ENCODE measurements around the gene SLC22A23. TPM values are rescaled to one million over a fixed set of nuclear protein-coding genes. Genes with fewer than 3 reads are reported as not detected.

SLC22A23 gene
- total RNA-seq, 2 experiments from 2014 or later: 0.37 to 0.39 TPM

DNA sequence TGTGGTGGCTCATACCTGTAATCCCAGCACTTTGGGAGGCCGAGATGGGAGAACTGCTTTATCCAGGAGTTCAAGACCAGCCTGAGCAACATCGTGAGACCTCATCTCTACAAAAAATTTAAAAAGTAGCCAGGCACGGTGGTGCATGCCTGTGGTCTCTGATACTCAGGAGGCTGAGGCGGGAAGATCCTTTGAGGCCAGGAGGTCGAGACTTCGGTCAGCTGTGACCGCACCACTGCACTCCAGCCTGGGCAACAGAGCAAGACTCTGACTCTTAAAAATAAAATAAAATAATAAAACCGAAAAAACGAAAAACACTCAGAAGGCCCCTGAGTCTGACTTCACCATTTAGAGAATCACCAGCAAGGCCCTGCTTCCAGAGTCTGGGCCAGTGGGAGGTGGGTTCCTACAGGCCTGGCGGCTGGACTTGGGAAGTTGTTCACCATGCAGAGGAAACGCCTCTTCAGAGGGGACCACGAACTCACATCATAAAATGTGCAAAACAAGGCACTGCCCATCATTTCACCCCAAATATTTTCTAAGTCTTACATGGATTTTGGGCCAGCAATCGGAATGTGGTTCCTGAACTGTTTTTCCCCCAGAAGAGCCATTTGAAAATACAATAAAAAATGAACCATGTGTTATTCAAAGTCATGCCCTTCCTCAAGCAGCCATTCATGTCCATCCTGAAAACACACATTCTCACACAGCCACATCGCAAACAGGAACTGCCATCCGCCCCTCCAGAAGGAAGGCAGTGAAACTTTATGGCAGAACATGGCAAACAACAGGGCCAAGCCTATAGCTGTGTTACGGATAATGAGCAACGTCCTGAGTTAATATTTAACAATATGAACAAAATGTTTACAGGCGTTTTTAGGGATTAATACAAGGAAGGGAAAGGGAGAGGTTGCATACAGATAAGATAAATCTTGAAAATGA lies 57.8 kb downstream of the SLC22A23 start:
- no peak for ATAC-seq
- H3K4me1 Mint-ChIP-seq: no peaks in the 10 kb centered on the region
- H3K27ac Mint-ChIP-seq: no peak overlapping the region
- H3K36me3 Mint-ChIP-seq (ENCODE audit: low read depth): no peaks in the 10 kb centered on the region
- no peaks in the 10 kb centered on the region for H3K9me3 Mint-ChIP-seq (ENCODE audit: low read depth)
- POLR2A ChIA-PET: no interaction called here
- H3K27me3 Mint-ChIP-seq: no peaks in the 10 kb centered on the region
- H3K4me3 Mint-ChIP-seq: no peak overlapping the region
- DNase-seq: no peak
- CTCF ChIA-PET: no interaction called here
- intact Hi-C loops (cut with DNase I, micrococcal nuclease): no loop called here

DNA sequence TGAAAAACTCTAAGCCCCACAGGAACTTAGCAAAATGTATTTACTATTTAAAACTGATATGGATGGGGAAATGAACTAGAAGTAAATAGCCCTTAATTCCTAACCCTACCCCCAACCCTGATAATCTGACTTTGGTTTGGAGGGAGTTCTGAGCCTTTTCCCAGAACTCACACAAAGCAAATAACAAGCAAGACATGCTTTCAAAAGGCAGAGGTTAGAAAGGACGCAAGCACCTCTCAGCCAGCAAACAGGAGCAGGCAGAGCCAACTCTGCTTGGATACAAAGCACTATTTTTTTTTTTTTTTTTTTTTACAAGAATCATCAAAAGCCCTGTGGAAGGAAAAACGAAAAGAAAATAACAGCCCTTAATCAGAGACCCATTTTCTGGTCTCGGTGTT lies 58.7 kb downstream of the SLC22A23 start:
- Mint-ChIP-seq H3K36me3 (ENCODE audit: low read depth) (no peaks in the 10 kb centered on the region), H3K9me3 (ENCODE audit: low read depth) (no peaks in the 10 kb centered on the region), H3K27me3 (no peaks in the 10 kb centered on the region), H3K4me3 (no peak overlapping the region), H3K27ac (no peak overlapping the region), H3K4me1 (no peaks in the 10 kb centered on the region)
- ATAC-seq (no peak), DNase-seq (no peak)
- intact Hi-C loops (cut with DNase I, micrococcal nuclease): no loop called here
- ChIA-PET CTCF (no interaction called here), POLR2A (no interaction called here)

DNA sequence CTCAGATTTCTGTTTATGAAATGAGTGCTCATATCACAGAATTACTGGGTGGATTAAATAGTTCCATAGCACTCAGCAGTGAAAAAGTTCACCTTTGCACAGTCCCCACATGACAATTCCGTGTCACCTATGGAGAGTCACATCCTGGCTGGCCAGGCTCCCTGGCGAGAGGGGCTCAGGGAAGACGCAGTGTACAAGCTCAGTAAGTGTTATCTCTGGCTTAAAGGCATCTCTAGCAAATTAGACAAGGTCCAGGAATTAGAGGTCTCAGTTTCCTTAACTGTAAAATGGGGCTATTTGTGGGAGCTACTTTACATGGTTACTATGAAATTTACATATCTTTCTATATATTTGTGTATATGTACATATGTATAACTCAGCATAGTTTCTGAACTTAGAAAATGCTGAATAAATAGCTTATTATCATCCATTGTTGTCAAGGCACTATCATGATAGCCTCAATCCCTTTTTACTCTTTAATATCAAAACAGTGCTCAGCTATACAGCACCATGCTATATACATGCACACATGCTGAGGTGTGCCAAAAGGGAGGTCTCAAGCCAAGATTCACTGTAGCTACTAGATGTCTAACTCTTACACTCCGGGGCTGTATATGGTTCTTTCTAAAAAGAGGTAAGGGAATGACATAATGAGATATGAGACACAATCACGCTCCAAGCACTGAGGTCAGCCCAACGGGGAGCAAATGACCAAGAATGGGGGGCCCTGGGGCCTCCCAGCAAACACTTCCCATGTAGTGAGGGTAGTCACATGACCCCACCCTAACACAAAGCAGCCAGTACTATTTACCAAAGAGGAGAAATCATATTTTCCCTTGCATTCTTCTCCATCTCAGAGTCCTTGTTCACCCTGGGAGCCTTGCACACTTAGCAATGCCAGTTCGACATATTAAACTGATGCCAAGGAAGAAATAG lies 59.4 kb downstream of the SLC22A23 start:
- no peaks in the 10 kb centered on the region for H3K4me1 Mint-ChIP-seq
- ChIA-PET CTCF (interaction anchor here (0.8 kb wide), 1 partner anchor 161 kb away, joined by 3 read pairs; no protein-coding TSS in a partner anchor), POLR2A (no interaction called here)
- ATAC-seq: no peak
- H3K4me3 Mint-ChIP-seq: no peak overlapping the region
- no peak for DNase-seq
- H3K36me3 Mint-ChIP-seq (ENCODE audit: low read depth): no peaks in the 10 kb centered on the region
- H3K9me3 Mint-ChIP-seq (ENCODE audit: low read depth): no peaks in the 10 kb centered on the region
- H3K27ac Mint-ChIP-seq: no peak overlapping the region
- intact Hi-C loops (cut with DNase I, micrococcal nuclease): no loop called here
- H3K27me3 Mint-ChIP-seq: no peaks in the 10 kb centered on the region

DNA sequence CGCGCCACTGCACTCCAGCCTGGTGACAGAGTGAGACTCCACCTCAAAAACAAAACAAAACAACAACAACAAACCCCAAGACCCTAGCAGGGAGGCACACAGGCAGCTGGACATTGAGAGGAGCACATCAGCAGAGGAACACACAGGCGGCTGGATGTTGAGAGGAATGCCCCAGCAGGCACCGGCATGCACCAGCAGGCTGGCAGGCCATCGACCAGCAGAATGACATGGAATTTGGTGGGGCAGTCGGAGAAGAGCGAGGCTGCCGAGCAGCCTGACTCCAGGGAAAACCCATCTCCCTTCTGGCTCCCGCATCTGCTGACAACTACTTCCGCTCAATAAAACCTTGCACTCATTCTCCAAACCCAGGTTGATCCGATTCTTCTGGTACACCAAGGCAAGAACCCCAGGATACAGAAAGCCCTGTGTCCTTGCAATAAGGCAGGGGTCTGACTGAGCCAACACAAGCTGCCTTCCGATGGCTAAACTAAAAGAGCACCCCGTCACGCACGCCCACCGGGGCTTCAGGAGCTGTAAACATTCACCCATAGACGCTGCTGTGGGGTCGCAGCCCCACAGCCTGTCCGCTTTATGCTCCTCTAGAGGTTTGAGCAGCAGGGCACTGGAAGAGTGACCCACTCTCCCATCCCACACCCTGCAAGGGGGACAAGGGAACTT lies 60.2 kb downstream of the SLC22A23 start:
- ChIA-PET CTCF (interaction anchor here (0.8 kb wide), 1 partner anchor 160 kb away, joined by 3 read pairs; no protein-coding TSS in a partner anchor), POLR2A (no interaction called here)
- no peaks in the 10 kb centered on the region for H3K36me3 Mint-ChIP-seq (ENCODE audit: low read depth)

DNA sequence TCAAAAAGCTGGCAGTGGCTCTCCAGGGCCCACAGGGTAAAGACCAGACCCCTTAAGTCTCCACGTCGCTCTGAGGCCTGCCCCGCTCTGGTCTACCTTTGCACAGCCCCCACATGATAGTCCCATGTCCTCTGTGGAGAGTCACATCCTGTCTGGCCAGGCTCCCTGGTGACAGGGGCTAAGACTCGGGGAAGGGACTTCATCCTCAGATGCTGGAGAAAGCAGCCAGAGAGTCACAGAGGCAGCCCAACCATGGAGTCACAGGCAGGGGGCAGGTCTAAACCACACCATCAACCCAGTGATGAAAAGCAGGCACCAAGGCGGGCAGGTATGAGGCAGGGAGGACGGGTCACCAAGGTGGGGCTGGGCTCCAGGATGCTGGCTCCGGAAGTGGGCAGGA lies 62.2 kb downstream of the SLC22A23 start:
- ATAC-seq (no peak), DNase-seq (no peak)
- H3K4me1 Mint-ChIP-seq: no peaks in the 10 kb centered on the region
- H3K4me3 Mint-ChIP-seq: no peak overlapping the region
- no peak overlapping the region for H3K27ac Mint-ChIP-seq
- no peaks in the 10 kb centered on the region for H3K36me3 Mint-ChIP-seq (ENCODE audit: low read depth)
- intact Hi-C loops (cut with DNase I, micrococcal nuclease): no loop called here
- H3K27me3 Mint-ChIP-seq: no peaks in the 10 kb centered on the region
- POLR2A ChIA-PET: no interaction called here
- H3K9me3 Mint-ChIP-seq (ENCODE audit: low read depth): no peaks in the 10 kb centered on the region
- CTCF ChIA-PET: no interaction called here

More for the DNA sequence above, 60.2 kb downstream of the SLC22A23 start:
- no peaks in the 10 kb centered on the region for H3K4me1 Mint-ChIP-seq
- H3K4me3 Mint-ChIP-seq: no peak overlapping the region
- ATAC-seq: no peak
- DNase-seq: no peak
- H3K9me3 Mint-ChIP-seq (ENCODE audit: low read depth): no peaks in the 10 kb centered on the region
- intact Hi-C loops (cut with DNase I, micrococcal nuclease): no loop called here
- no peak overlapping the region for H3K27ac Mint-ChIP-seq
- no peaks in the 10 kb centered on the region for H3K27me3 Mint-ChIP-seq

DNA sequence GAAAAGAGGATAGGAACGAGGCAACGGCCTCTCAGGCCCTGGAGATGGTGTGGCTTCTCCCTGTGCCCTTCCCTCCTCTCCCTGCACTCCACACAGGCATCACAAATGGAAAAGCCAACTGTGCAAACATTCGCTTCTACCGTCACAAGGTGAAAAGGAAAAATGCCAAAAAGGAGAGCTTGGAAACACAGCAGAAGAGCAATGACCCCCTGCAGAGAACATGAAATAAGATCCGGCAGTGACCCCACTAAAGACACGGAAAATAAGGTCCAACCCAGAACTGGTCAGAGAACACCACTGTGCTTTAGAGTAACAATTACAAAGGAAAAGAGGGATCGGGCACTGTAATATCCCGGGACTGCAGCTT lies 63.0 kb downstream of the SLC22A23 start:
- ChIA-PET CTCF (no interaction called here), POLR2A (no interaction called here)
- Mint-ChIP-seq H3K27me3 (no peaks in the 10 kb centered on the region), H3K36me3 (ENCODE audit: low read depth) (no peaks in the 10 kb centered on the region), H3K4me1 (no peaks in the 10 kb centered on the region), H3K9me3 (ENCODE audit: low read depth) (no peaks in the 10 kb centered on the region), H3K4me3 (no peak overlapping the region), H3K27ac (no peak overlapping the region)
- intact Hi-C loops (cut with DNase I, micrococcal nuclease): no loop called here
- DNase-seq: no peak
- ATAC-seq: no peak

DNA sequence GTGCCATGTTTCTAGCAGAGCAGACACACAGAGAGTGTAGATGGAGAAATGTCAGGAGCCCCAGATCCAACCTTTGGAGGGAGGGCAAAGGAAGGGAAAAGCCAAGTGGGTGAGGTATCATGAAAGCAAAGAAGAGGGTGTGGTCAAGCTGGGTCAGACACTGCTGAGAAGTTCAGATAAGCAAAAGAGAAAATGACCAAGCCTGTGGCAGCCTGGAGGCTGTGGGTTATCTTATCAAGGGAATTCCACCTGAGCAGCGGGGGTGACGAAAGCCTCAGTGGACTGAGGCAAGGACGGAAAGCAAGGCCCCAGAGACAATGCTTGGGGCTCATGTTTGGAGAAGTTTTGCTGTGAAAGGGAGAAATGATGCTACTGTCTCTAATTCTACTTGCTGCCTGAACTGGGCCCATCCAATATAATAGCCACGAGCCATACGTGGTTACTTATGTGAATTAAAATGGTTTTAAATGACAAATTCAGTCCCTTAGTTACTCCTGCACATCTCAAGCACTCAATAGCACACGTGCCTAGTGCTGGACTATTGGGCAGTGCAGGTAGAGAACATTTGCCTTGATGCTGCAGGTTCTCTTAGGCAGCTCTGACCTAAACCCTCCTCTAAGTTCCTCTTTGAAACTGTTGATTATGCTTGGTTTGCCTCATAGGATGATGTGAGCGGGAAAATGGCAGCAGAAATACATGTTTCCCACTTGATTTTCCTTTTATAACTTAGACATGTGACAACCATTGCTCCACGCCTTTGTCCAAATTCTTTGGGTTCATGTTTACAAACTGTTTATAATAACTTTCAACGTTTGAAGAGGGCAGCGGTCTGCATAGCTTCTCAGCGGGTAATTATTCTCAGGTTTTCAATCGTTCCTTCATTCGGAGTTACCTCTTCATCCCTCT lies 63.7 kb downstream of the SLC22A23 start:
- no peak overlapping the region for H3K4me3 Mint-ChIP-seq
- CTCF ChIA-PET: no interaction called here
- H3K27ac Mint-ChIP-seq: no peak overlapping the region
- POLR2A ChIA-PET: no interaction called here
- no peaks in the 10 kb centered on the region for H3K27me3 Mint-ChIP-seq
- no peaks in the 10 kb centered on the region for H3K9me3 Mint-ChIP-seq (ENCODE audit: low read depth)
- DNase-seq (no peak), ATAC-seq (no peak)
- H3K36me3 Mint-ChIP-seq (ENCODE audit: low read depth): no peaks in the 10 kb centered on the region
- intact Hi-C loops (cut with DNase I, micrococcal nuclease): no loop called here
- H3K4me1 Mint-ChIP-seq: no peaks in the 10 kb centered on the region

DNA sequence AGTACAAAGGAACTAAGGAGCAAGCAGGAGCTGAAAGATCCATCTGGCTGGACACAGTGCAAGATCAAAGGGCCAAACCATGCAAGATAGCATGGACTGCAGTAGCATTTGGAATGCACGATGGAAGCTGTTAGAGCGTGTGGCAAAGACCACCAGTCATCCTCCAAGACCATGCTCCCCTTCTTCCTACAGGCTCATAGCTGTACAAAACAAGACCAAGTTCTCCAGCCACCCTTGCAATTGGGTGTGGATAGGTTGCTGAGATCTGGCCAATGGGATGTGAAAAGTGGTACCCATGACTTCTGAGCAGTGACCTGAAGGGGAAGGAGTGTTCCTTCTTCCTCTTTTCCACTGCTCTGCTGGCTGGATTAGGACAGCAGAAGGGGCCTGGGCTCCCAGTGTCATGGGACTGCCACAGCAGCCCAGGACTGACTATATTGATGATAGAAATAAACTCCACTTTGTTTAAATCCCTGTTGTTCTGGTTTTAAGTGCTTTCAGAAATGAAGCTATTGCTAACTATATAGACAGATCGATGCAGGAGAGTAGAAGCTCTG lies 64.9 kb downstream of the SLC22A23 start:
- Mint-ChIP-seq H3K36me3 (ENCODE audit: low read depth) (no peaks in the 10 kb centered on the region), H3K27me3 (no peaks in the 10 kb centered on the region), H3K4me1 (no peaks in the 10 kb centered on the region), H3K27ac (no peak overlapping the region), H3K4me3 (no peak overlapping the region), H3K9me3 (ENCODE audit: low read depth) (no peaks in the 10 kb centered on the region)
- POLR2A ChIA-PET: interaction anchor here (0.8 kb wide), 1 partner anchor 28 kb away, joined by 3 read pairs; no protein-coding TSS in a partner anchor
- no peak for ATAC-seq
- no peak for DNase-seq
- CTCF ChIA-PET: no interaction called here
- intact Hi-C loops (cut with DNase I, micrococcal nuclease): no loop called here

DNA sequence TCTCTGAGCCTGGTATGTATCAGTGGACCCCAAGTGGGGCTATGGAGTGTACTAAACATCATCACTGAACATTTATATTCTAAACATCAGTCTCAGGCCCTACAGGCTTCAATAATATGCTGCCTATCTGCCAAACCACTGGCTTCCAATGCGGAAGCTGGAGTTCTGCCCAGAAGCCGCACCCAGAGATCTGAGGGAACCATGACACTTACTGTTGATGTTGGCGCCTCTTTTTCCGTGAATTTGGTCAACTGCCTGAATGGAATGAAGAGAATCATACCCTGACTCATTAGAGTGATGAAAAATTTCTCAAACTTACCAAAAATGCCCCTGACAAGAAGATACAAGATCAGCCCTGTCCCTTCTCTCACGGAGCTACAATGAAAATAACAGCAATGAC lies 66.2 kb downstream of the SLC22A23 start:
- intact Hi-C loops (cut with DNase I, micrococcal nuclease): no loop called here
- Mint-ChIP-seq H3K27me3 (no peaks in the 10 kb centered on the region), H3K36me3 (ENCODE audit: low read depth) (no peaks in the 10 kb centered on the region), H3K4me3 (no peak overlapping the region), H3K9me3 (ENCODE audit: low read depth) (no peaks in the 10 kb centered on the region), H3K4me1 (no peaks in the 10 kb centered on the region), H3K27ac (no peak overlapping the region)
- DNase-seq: no peak
- no peak for ATAC-seq
- CTCF ChIA-PET: no interaction called here
- POLR2A ChIA-PET: no interaction called here

- ATAC-seq (no peak), DNase-seq (no peak)
- intact Hi-C loops (cut with DNase I, micrococcal nuclease): no loop called here
- Mint-ChIP-seq H3K4me3 (no peak overlapping the region), H3K36me3 (ENCODE audit: low read depth) (no peaks in the 10 kb centered on the region), H3K27me3 (no peaks in the 10 kb centered on the region), H3K27ac (no peak overlapping the region), H3K4me1 (no peaks in the 10 kb centered on the region), H3K9me3 (ENCODE audit: low read depth) (no peaks in the 10 kb centered on the region)
- CTCF ChIA-PET: no interaction called here
- POLR2A ChIA-PET: no interaction called here
These were observed 67.3 kb downstream of the SLC22A23 start for GRCh38 chr6:3389390-3390167.
